Trophoblast cell (in vitro differentiated cells and primary cell): ENCODE results near the gene TMEM258.

Experiments used
- DNase-seq, 2 donors: peaks; one replicate each; pipeline ENCODE4 v3.0.0-alpha.2; 2016
- H2AFZ ChIP-seq: 2 replicates; pipeline ENCODE4 v1.6.1; 2013; ENCODE audit warnings: low read length, moderate library complexity, mild to moderate bottlenecking; ENCODE audit not compliant: insufficient read depth, poor library complexity
- H2AK5ac ChIP-seq: 2 replicates; pipeline ENCODE4 v1.6.1; 2013; ENCODE audit warnings: mild to moderate bottlenecking, low read length
- H2BK120ac ChIP-seq: 2 replicates; pipeline ENCODE4 v1.6.1; 2013; ENCODE audit warnings: low read length, mild to moderate bottlenecking, moderate library complexity; ENCODE audit not compliant: insufficient read depth, poor library complexity
- H2BK12ac ChIP-seq: 2 replicates; pipeline ENCODE4 v1.6.1; 2013; ENCODE audit warnings: mild to moderate bottlenecking, low read length, moderate library complexity
- H2BK5ac ChIP-seq: 2 replicates; pipeline ENCODE4 v1.6.1; 2013; ENCODE audit warnings: low read length, low read depth, moderate library complexity, mild to moderate bottlenecking; ENCODE audit not compliant: poor library complexity
- H3K14ac ChIP-seq: 2 replicates; pipeline ENCODE4 v1.6.1; 2013; ENCODE audit warnings: mild to moderate bottlenecking, low read length
- H3K18ac ChIP-seq: 2 replicates; pipeline ENCODE4 v1.6.1; 2013; ENCODE audit warnings: mild to moderate bottlenecking, low read length
- H3K23ac ChIP-seq: 2 replicates; pipeline ENCODE4 v1.6.1; 2013; ENCODE audit warnings: low read length
- H3K27ac ChIP-seq: 2 replicates; pipeline ENCODE4 v1.5.1; 2013; ENCODE audit warnings: low read depth, mild to moderate bottlenecking, inconsistent platforms, low read length, moderate library complexity
- H3K27me3 ChIP-seq: 2 replicates; pipeline ENCODE4 v1.6.1; 2013; ENCODE audit warnings: inconsistent platforms, mild to moderate bottlenecking, low read length, moderate library complexity; ENCODE audit not compliant: insufficient read depth
- H3K36me3 ChIP-seq, 2 experiments: 1 replicate in 1 of 2; 2 replicates in 1 of 2; pipeline ENCODE4 v1.6.1; 2013; ENCODE audit warnings: low read length in 2 of 2, mild to moderate bottlenecking in 2 of 2, moderate library complexity in 1 of 2; ENCODE audit not compliant: insufficient read depth in 2 of 2, control insufficient read depth in 1 of 2
- H3K4ac ChIP-seq: 2 replicates; pipeline ENCODE4 v1.6.1; 2013; ENCODE audit warnings: low read depth, mild to moderate bottlenecking, low read length, moderate library complexity
- H3K4me1 ChIP-seq, 2 experiments: 1 replicate in 1 of 2; 2 replicates in 1 of 2; pipeline ENCODE4 v1.6.1; 2013; ENCODE audit warnings: low read length in 2 of 2, mild to moderate bottlenecking in 2 of 2, moderate library complexity in 1 of 2; ENCODE audit not compliant: insufficient read depth in 2 of 2, control insufficient read depth in 1 of 2
- H3K4me2 ChIP-seq: 2 replicates; pipeline ENCODE4 v1.6.1; 2013; ENCODE audit warnings: inconsistent platforms, mild to moderate bottlenecking, low read length, moderate library complexity
- H3K4me3 ChIP-seq: 2 replicates; pipeline ENCODE4 v1.5.1; 2013; ENCODE audit warnings: mild to moderate bottlenecking, low read depth, low read length, inconsistent platforms
- H3K79me1 ChIP-seq: one replicate; pipeline ENCODE4 v1.6.1; 2013; ENCODE audit warnings: low read length
- H3K79me2 ChIP-seq: 2 replicates; pipeline ENCODE4 v1.6.1; 2013; ENCODE audit warnings: low read length, mild to moderate bottlenecking; ENCODE audit not compliant: control insufficient read depth, insufficient read depth, poor library complexity
- H3K9ac ChIP-seq: 2 replicates; pipeline ENCODE4 v1.6.1; 2013; ENCODE audit warnings: mild to moderate bottlenecking, low read length
- H3K9me3 ChIP-seq: 2 replicates; pipeline ENCODE4 v1.6.1; 2013; ENCODE audit warnings: low read depth, mild to moderate bottlenecking, control low read depth, inconsistent platforms, low read length; ENCODE audit not compliant: insufficient read depth
- H4K12ac ChIP-seq: 2 replicates; pipeline ENCODE4 v1.6.1; 2013; ENCODE audit warnings: low read depth, mild to moderate bottlenecking, low read length, moderate library complexity
- H4K8ac ChIP-seq: 2 replicates; pipeline ENCODE4 v1.6.1; 2013; ENCODE audit warnings: low read depth, mild to moderate bottlenecking, low read length, moderate library complexity
- H4K91ac ChIP-seq: one replicate; pipeline ENCODE4 v1.6.1; 2013; ENCODE audit warnings: low read depth, mild to moderate bottlenecking, low read length, moderate library complexity
- WGBS: extraction: QIAGEN DNeasy Blood & Tissue Kit; methylation state at CpG from one replicate; pipeline ENCODE4 v1.1.7; 2013; ENCODE audit warnings: missing lambda C conversion rate; ENCODE audit not compliant: insufficient read length, insufficient coverage; ENCODE audit errors: extremely low coverage; 5-methylcytosine and 5-hydroxymethylcytosine counted together

TMEM258 gene

DNA sequence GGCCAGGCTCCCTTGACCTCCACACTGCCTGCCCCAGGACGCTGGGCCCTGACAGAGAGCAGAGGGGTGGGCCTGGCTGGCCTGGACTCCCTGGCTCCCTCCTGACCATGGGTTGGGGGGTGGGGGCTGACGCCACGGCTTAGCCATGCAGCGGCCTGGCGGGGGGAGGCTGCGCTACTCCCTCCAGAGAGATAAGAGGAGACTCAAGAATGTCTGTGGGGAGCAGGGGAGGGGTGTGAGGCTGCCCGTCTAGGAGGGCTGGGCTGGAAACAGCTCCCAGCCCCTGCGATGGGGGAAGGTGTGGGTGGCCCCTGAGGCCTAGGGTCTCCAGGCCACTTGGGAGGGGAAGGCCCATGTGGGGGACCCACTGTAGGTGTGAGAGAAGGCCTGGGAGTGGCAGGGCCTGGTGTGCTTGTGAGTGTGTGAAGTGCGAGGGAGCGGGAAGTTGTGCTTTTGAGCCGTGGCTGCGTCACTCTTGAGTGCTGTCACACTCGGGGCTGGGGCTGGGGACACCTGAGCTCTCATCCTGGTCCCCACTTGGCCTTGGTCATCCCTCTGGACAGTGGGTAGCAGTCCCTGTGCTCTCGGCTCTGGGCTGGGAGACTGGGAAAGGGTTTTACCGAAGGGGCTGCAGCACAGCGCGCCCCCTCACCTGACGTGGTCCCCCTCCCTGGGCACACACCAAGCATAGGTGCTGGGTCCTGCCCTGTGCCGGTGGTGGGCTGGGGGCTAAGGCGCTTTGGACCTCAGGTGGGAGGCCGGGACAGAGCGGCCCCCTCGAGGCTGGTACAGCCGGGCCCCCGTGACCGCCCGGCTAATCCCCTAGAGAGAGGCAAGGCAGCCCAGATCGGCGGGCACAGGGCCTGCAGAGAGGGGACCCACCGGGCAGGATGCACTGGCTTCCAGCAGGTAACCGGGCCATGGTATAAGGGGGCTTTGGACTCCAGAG is 37.6 kb downstream of the TMEM258 start:
- Histone ChIP-seq H3K4me2 (peak overlapping the region; percentile 12), H2AFZ (no peak overlapping the region), H4K91ac (peak overlapping the region; percentile 32), H3K4me1 (peaks cover 25 to 33% of the 10 kb centered on the region in 2 experiments), H2BK12ac (no peak overlapping the region), H4K12ac (no peak overlapping the region), H3K79me1 (peaks cover 10% of the 10 kb centered on the region), H3K4ac (no peak overlapping the region), H3K18ac (peak overlapping the region; percentile 37), H4K8ac (no peak overlapping the region), H3K79me2 (peaks cover 2% of the 10 kb centered on the region), H3K4me3 (no peak overlapping the region), H3K23ac (no peak overlapping the region), H3K14ac (peak overlapping the region; percentile 16), H2BK120ac (peak overlapping the region; percentile 37), H3K27me3 (peaks cover 5% of the 10 kb centered on the region), H3K9ac (no peak overlapping the region), H2AK5ac (peak overlapping the region; percentile 40), H3K27ac (peak overlapping the region; percentile 5), H3K36me3 (no peaks in the 10 kb centered on the region), H2BK5ac (no peak overlapping the region), H3K9me3 (peaks cover 3% of the 10 kb centered on the region)
- DNase-seq = no peak
- no CpG with 5 or more reads among the region's 31 CpGs for WGBS

DNA sequence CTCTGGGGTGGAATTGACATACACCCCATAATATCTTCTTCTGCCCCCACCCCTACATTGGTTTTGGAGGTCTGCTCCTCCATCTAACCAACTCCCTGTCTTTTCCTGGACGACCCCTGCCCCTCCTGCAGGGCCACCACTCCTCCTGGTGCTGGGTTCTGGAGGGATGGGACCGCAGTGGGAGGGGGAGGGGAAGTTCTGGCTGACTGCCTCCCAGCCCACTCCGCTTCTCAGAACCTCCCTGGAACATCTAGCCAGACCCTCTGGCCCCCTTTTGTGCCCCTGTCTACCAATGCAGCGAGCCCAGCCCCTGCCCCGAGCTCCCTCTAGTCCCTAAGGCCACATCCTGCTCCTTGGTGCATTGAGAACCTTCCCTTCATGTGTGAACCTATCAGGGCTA is 38.7 kb downstream of the TMEM258 start:
- H3K9ac ChIP-seq = no peak overlapping the region
- H3K79me1 ChIP-seq = peaks cover 10% of the 10 kb centered on the region
- H2AK5ac ChIP-seq = no peak overlapping the region
- peaks cover 5% of the 10 kb centered on the region for H3K27me3 ChIP-seq
- no peak overlapping the region for H2BK5ac ChIP-seq
- no peaks in the 10 kb centered on the region for H3K36me3 ChIP-seq
- H3K4ac ChIP-seq = no peak overlapping the region
- H2BK12ac ChIP-seq = peak overlapping the region; percentile 26
- DNase-seq = no peak
- no peak overlapping the region for H3K27ac ChIP-seq
- H3K23ac ChIP-seq = no peak overlapping the region
- peak overlapping the region; percentile 32 for H4K91ac ChIP-seq
- no peak overlapping the region for H2AFZ ChIP-seq
- no peak overlapping the region for H2BK120ac ChIP-seq
- H4K12ac ChIP-seq = no peak overlapping the region
- no CpG with 5 or more reads among the region's 5 CpGs for WGBS
- H3K14ac ChIP-seq = peak overlapping the region; percentile 4
- H3K18ac ChIP-seq = no peak overlapping the region
- peaks cover 2% of the 10 kb centered on the region for H3K79me2 ChIP-seq
- H3K9me3 ChIP-seq = no peaks in the 10 kb centered on the region
- peaks cover 27 to 36% of the 10 kb centered on the region in 2 experiments for H3K4me1 ChIP-seq
- H3K4me2 ChIP-seq = peak overlapping the region; percentile 72
- no peak overlapping the region for H4K8ac ChIP-seq
- H3K4me3 ChIP-seq = peak overlapping the region; percentile 20

- no peak overlapping the region for H3K4ac ChIP-seq
- no peak overlapping the region for H2AK5ac ChIP-seq
- peaks cover 2% of the 10 kb centered on the region for H3K79me2 ChIP-seq
- H3K79me1 ChIP-seq = peaks cover 10% of the 10 kb centered on the region
- H4K8ac ChIP-seq = peak overlapping the region; percentile 63
- H3K14ac ChIP-seq = peak overlapping the region; percentile 32
- H3K4me2 ChIP-seq = peak overlapping the region; percentile 72
- H3K36me3 ChIP-seq = no peaks in the 10 kb centered on the region
- DNase-seq = no peak
- H3K27me3 ChIP-seq = peaks cover 5% of the 10 kb centered on the region
- H4K91ac ChIP-seq = peak overlapping the region; percentile 76
- no peak overlapping the region for H3K23ac ChIP-seq
- peak overlapping the region; percentile 18 for H3K18ac ChIP-seq
- H3K27ac ChIP-seq = no peak overlapping the region
- H2AFZ ChIP-seq = peak overlapping the region; percentile 23
- H3K9ac ChIP-seq = peak overlapping the region; percentile 39
- no peaks in the 10 kb centered on the region for H3K9me3 ChIP-seq
- peak overlapping the region; percentile 6 for H4K12ac ChIP-seq
- peak overlapping the region; percentile 17 for H2BK12ac ChIP-seq
- no CpG with 5 or more reads among the region's 17 CpGs for WGBS
- H3K4me3 ChIP-seq = peak overlapping the region; percentile 73
- peak overlapping the region; percentile 55 for H2BK120ac ChIP-seq
- H2BK5ac ChIP-seq = no peak overlapping the region
- H3K4me1 ChIP-seq = peaks cover 27 to 36% of the 10 kb centered on the region in 2 experiments
Observed at GRCh38 chr11:61752925-61753521, 39.4 kb downstream of the TMEM258 start.

DNA sequence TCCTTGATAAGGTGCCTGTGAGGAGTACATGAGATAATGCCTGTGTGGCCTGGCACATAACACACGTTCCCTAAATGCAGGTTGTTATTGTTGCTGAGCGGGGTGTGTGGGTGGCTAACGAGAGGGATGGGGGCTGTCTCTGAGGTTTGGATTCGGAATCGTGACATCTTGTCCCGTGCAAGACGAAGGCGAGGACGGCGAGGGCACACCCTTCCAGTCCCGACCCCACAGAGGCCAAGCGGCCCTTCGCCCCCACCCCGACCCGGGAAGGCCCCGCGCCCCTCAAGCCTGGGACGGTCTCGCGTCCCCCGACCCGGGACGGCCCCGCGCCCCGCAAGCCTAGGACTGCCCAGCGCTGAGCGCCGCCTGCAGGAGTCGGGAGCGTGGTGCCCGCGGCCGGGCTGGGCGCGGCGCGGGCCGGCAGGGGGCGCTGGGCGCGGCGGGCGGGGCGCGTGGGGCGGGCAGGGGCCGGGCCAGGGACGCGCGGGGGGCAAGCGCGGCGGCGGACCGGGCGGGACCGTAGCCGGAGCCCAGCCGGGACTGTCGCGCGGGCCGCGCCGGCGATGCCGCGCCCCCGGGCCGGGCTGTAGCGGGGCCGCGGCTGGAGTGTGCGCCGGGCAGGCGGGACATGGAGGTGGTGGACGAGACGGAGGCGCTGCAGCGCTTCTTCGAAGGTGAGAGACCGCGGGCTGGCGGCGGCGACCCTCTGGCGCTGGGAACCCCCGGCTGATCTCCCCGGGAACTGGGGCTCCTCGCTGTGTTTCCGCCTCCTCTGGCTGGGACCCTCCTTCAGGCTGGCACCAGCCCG is 40.1 kb downstream of the TMEM258 start, which contains the start of gene MYRF:
TSS of gene MYRF (plus strand) at position 520 of the 808 bp plus-strand sequence. CDS start at position 629, 109 bp downstream.
- Histone ChIP-seq H3K27me3 (peaks cover 5% of the 10 kb centered on the region), H3K27ac (no peak within 1 kb of the TSS), H2AFZ (peak within 1 kb of the TSS; percentile 23), H4K8ac (peak within 1 kb of the TSS; percentile 63), H3K14ac (peak within 1 kb of the TSS; percentile 32), H3K23ac (no peak within 1 kb of the TSS), H3K36me3 (no peaks in the 10 kb centered on the region), H2BK12ac (peak within 1 kb of the TSS; percentile 17), H3K4me2 (peak within 1 kb of the TSS; percentile 72), H3K4me1 (peaks cover 27 to 36% of the 10 kb centered on the region in 2 experiments), H3K18ac (peak within 1 kb of the TSS; percentile 18), H3K4ac (no peak within 1 kb of the TSS), H2AK5ac (peak within 1 kb of the TSS; percentile 5), H3K9me3 (no peaks in the 10 kb centered on the region), H2BK5ac (no peak within 1 kb of the TSS), H2BK120ac (peak within 1 kb of the TSS; percentile 55), H3K9ac (peak within 1 kb of the TSS; percentile 39), H4K12ac (peak within 1 kb of the TSS; percentile 6), H3K4me3 (peak within 1 kb of the TSS; percentile 73), H3K79me2 (peaks cover 2% of the 10 kb centered on the region), H3K79me1 (peaks cover 12% of the 10 kb centered on the region), H4K91ac (peak within 1 kb of the TSS; percentile 76)
- no CpG with 5 or more reads among the region's 93 CpGs for WGBS
- DNase-seq = peak in 1 of 2 donors; percentile 52
